Amygdala (tissue), 56 donors: ENCODE measurements around the gene ITGB4.

Experiments
- DNase-seq, 56 donors: peaks; one replicate each; lab custom pipeline; 2025; lab: John Stamatoyannopoulos, UW

ITGB4 gene

GRCh38 chr17:75695830-75696271 is 25.4 kb upstream of the ITGB4 start:
- DNase-seq = peak in 31 of 56 donors; percentile 22 to 72 (median 45)

GRCh38 chr17:75697651-75698291 is 23.5 kb upstream of the ITGB4 start:
- peak in 49 of 56 donors; percentile 17 to 90 (median 67) for DNase-seq

GRCh38 chr17:75698659-75699058 is 22.6 kb upstream of the ITGB4 start:
- no peak for DNase-seq

- no peak for DNase-seq
Measured at GRCh38 chr17:75701288-75701687, 20.0 kb upstream of the ITGB4 start.

GRCh38 chr17:75703191-75703590 is 18.1 kb upstream of the ITGB4 start:
- DNase-seq = no peak

- no peak for DNase-seq
Measured at GRCh38 chr17:75703591-75703990, 17.7 kb upstream of the ITGB4 start.

- DNase-seq = peak in 6 of 56 donors; percentile 10 to 46 (median 32)
Measured at GRCh38 chr17:75704963-75705875, 16.0 kb upstream of the ITGB4 start.

GRCh38 chr17:75706042-75706728 is 15.1 kb upstream of the ITGB4 start:
- no peak for DNase-seq

- peak in 1 of 56 donors; percentile 25 for DNase-seq
Measured at GRCh38 chr17:75707079-75707571, 14.1 kb upstream of the ITGB4 start.

GRCh38 chr17:75712446-75712845 is 8.8 kb upstream of the ITGB4 start:
- DNase-seq = no peak

- no peak for DNase-seq
Measured at GRCh38 chr17:75719732-75720131, 1.5 kb upstream of the ITGB4 start.

- no peak for DNase-seq
Measured at GRCh38 chr17:75721463-75722011, 278 bp downstream of the ITGB4 start.

GRCh38 chr17:75722076-75722475 is 817 bp downstream of the ITGB4 start:
- peak in 5 of 56 donors; percentile 7 to 30 (median 25) for DNase-seq

GRCh38 chr17:75722542-75723095 is 1.4 kb downstream of the ITGB4 start:
- DNase-seq = no peak

GRCh38 chr17:75723171-75723930 is 2.1 kb downstream of the ITGB4 start:
- no peak for DNase-seq

- no peak for DNase-seq
Measured at GRCh38 chr17:75724016-75725003, 3.1 kb downstream of the ITGB4 start.

- no peak for DNase-seq
Measured at GRCh38 chr17:75725504-75725903, 4.2 kb downstream of the ITGB4 start.

- DNase-seq = no peak
Measured at GRCh38 chr17:75727391-75727790, 6.1 kb downstream of the ITGB4 start.
